Measurements from ENCODE around the gene HBZ. TPM values are rescaled to one million over a fixed set of nuclear protein-coding genes. Genes with fewer than 3 reads are reported as not detected.
A peak's percentile ranks its signal among the peaks of the same experiment; 100 is the strongest.

Gene HBZ
- total and polyA plus RNA-seq, 2 of the 13 experiments (the other 11 are each of a cell fraction or from before 2014, with no cell fraction given) = 0.21 TPM; not detected in 1

DNA sequence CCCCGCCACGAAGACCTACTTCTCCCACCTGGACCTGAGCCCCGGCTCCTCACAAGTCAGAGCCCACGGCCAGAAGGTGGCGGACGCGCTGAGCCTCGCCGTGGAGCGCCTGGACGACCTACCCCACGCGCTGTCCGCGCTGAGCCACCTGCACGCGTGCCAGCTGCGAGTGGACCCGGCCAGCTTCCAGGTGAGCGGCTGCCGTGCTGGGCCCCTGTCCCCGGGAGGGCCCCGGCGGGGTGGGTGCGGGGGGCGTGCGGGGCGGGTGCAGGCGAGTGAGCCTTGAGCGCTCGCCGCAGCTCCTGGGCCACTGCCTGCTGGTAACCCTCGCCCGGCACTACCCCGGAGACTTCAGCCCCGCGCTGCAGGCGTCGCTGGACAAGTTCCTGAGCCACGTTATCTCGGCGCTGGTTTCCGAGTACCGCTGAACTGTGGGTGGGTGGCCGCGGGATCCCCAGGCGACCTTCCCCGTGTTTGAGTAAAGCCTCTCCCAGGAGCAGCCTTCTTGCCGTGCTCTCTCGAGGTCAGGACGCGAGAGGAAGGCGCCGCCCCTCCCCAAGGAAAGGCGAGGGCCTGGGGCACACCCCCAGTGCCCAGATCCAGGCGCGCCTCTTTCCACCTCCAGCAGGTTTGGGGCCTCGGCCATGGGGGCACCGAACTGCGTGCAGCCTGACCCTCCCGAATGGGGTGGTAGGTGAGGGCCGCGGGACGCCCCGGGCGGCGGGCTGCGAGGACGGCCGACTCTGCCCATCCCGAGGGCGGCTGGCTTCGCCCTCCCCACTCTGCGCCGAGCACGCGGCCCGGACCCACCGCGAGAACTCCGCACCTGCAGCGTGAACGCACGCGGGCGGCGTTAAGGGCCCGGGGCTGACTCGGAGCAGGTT, 28.5 kb downstream of the HBZ start (continued):
- TF ChIP-seq ZNF281 (CRISPR knock-in tag; IDR thresholded peaks at IDR 0.05; ENCODE audit: borderline replicate concordance) (peak; percentile 60; the same call in 1 of the 2 replicates), MAF1 (CRISPR knock-in tag; IDR thresholded peaks at IDR 0.05; ENCODE audit: borderline replicate concordance) (peak; percentile 85; the same call in 1 of the 2 replicates), MTF2 (CRISPR knock-in tag; IDR thresholded peaks at IDR 0.05; ENCODE audit: borderline replicate concordance) (peak; percentile 99), HCFC1 (IDR thresholded peaks at IDR 0.05; ENCODE audit: low read depth, low read length) (no peak; the same call in 1 of the 2 replicates), HNF1B (CRISPR knock-in tag; IDR thresholded peaks at IDR 0.05) (peak; percentile 52), POLR2AphosphoS2 (IDR thresholded peaks at IDR 0.05; ENCODE audit: low read depth, low read length) (no peak), ZNF564 (CRISPR knock-in tag; IDR thresholded peaks at IDR 0.05) (peak; percentile 96), MAFF (IDR thresholded peaks at IDR 0.05; ENCODE audit: low read depth, low read length) (no peak), SKI (IDR thresholded peaks at IDR 0.05; ENCODE audit: partially characterized antibody) (no peak), NFE2 (CRISPR knock-in tag; IDR thresholded peaks at IDR 0.05) (no peak), ZNF768 (CRISPR knock-in tag; IDR thresholded peaks at IDR 0.05) (peak; percentile 81; the same call in 1 of the 2 replicates), TBX3 (IDR thresholded peaks at IDR 0.05; ENCODE audit: borderline replicate concordance) (no peak; the same call in 1 of the 2 replicates), TRAFD1 (CRISPR knock-in tag; IDR thresholded peaks at IDR 0.05; ENCODE audit: borderline replicate concordance) (no peak), AGO1 (IDR thresholded peaks at IDR 0.05; ENCODE audit: low read depth, low read length, poor library complexity, severe bottlenecking) (peak; percentile 97), ZNF614 (CRISPR knock-in tag; IDR thresholded peaks at IDR 0.05; ENCODE audit: borderline replicate concordance) (peak; percentile 80; the same call in 1 of the 2 replicates)
- TF ChIP-seq, protein P1, sequence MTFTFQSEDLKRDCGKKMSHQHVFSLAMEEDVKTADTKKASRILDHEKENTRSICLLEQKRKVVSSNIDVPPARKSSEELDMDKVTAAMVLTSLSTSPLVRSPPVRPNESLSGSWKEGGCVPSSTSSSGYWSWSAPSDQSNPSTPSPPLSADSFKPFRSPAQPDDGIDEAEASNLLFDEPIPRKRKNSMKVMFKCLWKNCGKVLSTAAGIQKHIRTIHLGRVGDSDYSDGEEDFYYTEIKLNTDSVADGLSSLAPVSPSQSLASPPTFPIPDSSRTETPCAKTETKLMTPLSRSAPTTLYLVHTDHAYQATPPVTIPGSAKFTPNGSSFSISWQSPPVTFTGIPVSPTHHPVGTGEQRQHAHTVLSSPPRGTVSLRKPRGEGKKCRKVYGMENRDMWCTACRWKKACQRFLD (CRISPR knock-in tag; IDR thresholded peaks at IDR 0.05; ENCODE audit: borderline replicate concordance) = peak; percentile 99
- TF ChIP-seq, protein P2, sequence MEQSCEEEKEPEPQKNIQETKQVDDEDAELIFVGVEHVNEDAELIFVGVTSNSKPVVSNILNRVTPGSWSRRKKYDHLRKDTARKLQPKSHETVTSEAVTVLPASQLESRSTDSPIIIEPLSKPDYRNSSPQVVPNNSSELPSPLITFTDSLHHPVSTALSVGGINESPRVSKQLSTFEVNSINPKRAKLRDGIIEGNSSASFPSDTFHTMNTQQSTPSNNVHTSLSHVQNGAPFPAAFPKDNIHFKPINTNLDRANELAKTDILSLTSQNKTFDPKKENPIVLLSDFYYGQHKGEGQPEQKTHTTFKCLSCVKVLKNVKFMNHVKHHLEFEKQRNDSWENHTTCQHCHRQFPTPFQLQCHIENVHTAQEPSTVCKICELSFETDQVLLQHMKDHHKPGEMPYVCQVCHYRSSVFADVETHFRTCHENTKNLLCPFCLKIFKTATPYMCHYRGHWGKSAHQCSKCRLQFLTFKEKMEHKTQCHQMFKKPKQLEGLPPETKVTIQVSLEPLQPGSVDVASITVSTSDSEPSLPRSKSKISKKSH (CRISPR knock-in tag; IDR thresholded peaks at IDR 0.05; ENCODE audit: borderline replicate concordance) = peak; percentile 99
- TF ChIP-seq, protein P3, sequence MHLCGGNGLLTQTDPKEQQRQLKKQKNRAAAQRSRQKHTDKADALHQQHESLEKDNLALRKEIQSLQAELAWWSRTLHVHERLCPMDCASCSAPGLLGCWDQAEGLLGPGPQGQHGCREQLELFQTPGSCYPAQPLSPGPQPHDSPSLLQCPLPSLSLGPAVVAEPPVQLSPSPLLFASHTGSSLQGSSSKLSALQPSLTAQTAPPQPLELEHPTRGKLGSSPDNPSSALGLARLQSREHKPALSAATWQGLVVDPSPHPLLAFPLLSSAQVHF (CRISPR knock-in tag; IDR thresholded peaks at IDR 0.05) = peak; percentile 100
